GM18519 (cell line): ENCODE results near the gene TMCO1.
A peak's percentile ranks its signal among the peaks of the same experiment; 100 is the strongest.
"Not testable (repeated sequence)": the region's sequence is repeated elsewhere in the genome, so short reads cannot be mapped to it uniquely, and the experiment has no call there.

Source experiments
- ATAC-seq: cut with Tn5 transposase; IDR thresholded peaks from one replicate; pipeline ENCODE4 v1.9.1; 2021; ENCODE audit warnings: mild to moderate bottlenecking, moderate library complexity; ENCODE audit not compliant: unreplicated experiment, low FRiP score

The TMCO1 gene

GRCh38 chr1:165688046-165688445, 80.6 kb downstream of the TMCO1 start:
- no peak for ATAC-seq

GRCh38 chr1:165686971-165687433, 81.7 kb downstream of the TMCO1 start:
- peak; percentile 36 for ATAC-seq

GRCh38 chr1:165686121-165686970, 82.3 kb downstream of the TMCO1 start:
- ATAC-seq = peak; percentile 83

- ATAC-seq = no peak
These were observed 84.7 kb downstream of the TMCO1 start for GRCh38 chr1:165683848-165684485.

- ATAC-seq = not testable (repeated sequence)
These were observed 87.9 kb downstream of the TMCO1 start for GRCh38 chr1:165680773-165681172.

GRCh38 chr1:165680303-165680702, 88.4 kb downstream of the TMCO1 start:
- no peak for ATAC-seq

GRCh38 chr1:165679282-165680036, 89.2 kb downstream of the TMCO1 start:
- ATAC-seq = no peak

- ATAC-seq = no peak
These were observed 90.2 kb downstream of the TMCO1 start for GRCh38 chr1:165678509-165678908.
